ENCODE results near the gene ARVCF.

The ARVCF gene

GRCh38 chr22:20015971-20016733 lies 471 bp downstream of the ARVCF start:
- DNase-seq (ENCODE audit: low read depth, low spot score), result no peak

GRCh38 chr22:20015187-20015625 lies 1.4 kb downstream of the ARVCF start:
- no peak for DNase-seq (ENCODE audit: low read depth, low spot score)

- DNase-seq (ENCODE audit: low read depth, low spot score), result no peak
These were observed 2.0 kb downstream of the ARVCF start for GRCh38 chr22:20014526-20015186.

- DNase-seq (ENCODE audit: low read depth, low spot score), result peak; percentile 11
These were observed 3.2 kb downstream of the ARVCF start for GRCh38 chr22:20013382-20013871.

GRCh38 chr22:20012741-20013331 lies 3.8 kb downstream of the ARVCF start:
- no peak for DNase-seq (ENCODE audit: low read depth, low spot score)

GRCh38 chr22:20011993-20012740 lies 4.5 kb downstream of the ARVCF start:
- DNase-seq (ENCODE audit: low read depth, low spot score), result no peak

GRCh38 chr22:20011123-20011992 lies 5.3 kb downstream of the ARVCF start:
- DNase-seq (ENCODE audit: low read depth, low spot score), result no peak

- DNase-seq (ENCODE audit: low read depth, low spot score), result no peak
These were observed 6.1 kb downstream of the ARVCF start for GRCh38 chr22:20010307-20011122.

- DNase-seq (ENCODE audit: low read depth, low spot score), result no peak
These were observed 6.9 kb downstream of the ARVCF start for GRCh38 chr22:20009582-20010306.

GRCh38 chr22:20009018-20009491 lies 7.6 kb downstream of the ARVCF start:
- DNase-seq (ENCODE audit: low read depth, low spot score), result no peak

GRCh38 chr22:20008221-20008995 lies 8.2 kb downstream of the ARVCF start:
- no peak for DNase-seq (ENCODE audit: low read depth, low spot score)

- DNase-seq (ENCODE audit: low read depth, low spot score), result no peak
These were observed 12.2 kb downstream of the ARVCF start for GRCh38 chr22:20004464-20004863.

- DNase-seq (ENCODE audit: low read depth, low spot score), result no peak
These were observed 13.3 kb downstream of the ARVCF start for GRCh38 chr22:20003304-20003703.

- no peak for DNase-seq (ENCODE audit: low read depth, low spot score)
These were observed 14.0 kb downstream of the ARVCF start for GRCh38 chr22:20002636-20003035.

- DNase-seq (ENCODE audit: low read depth, low spot score), result no peak
These were observed 14.5 kb downstream of the ARVCF start for GRCh38 chr22:20002128-20002527.

- DNase-seq (ENCODE audit: low read depth, low spot score), result no peak
These were observed 15.5 kb downstream of the ARVCF start for GRCh38 chr22:20001082-20001638.

GRCh38 chr22:20000246-20001081 lies 16.2 kb downstream of the ARVCF start:
- no peak for DNase-seq (ENCODE audit: low read depth, low spot score)
